ENCODE measurements around the gene GPR101. TPM values are rescaled to one million over a fixed set of nuclear protein-coding genes. Genes with fewer than 3 reads are reported as not detected.
"Not testable (repeated sequence)": the region's sequence is repeated elsewhere in the genome, so short reads cannot be mapped to it uniquely, and the experiment has no call there.

The GPR101 gene
- total RNA-seq, 1 donor = not detected

GRCh38 chrX:137028699-137029098, 5.1 kb downstream of the GPR101 start:
- H3K4me3 ChIP-seq (ENCODE audit: low read depth, low read length) = no peak overlapping the region
- no peak for TF ChIP-seq CTCF (IDR thresholded peaks at IDR 0.05; ENCODE audit: insufficient read depth, low read length)
- DNase-seq (ENCODE audit: low read depth) = no peak

DNA sequence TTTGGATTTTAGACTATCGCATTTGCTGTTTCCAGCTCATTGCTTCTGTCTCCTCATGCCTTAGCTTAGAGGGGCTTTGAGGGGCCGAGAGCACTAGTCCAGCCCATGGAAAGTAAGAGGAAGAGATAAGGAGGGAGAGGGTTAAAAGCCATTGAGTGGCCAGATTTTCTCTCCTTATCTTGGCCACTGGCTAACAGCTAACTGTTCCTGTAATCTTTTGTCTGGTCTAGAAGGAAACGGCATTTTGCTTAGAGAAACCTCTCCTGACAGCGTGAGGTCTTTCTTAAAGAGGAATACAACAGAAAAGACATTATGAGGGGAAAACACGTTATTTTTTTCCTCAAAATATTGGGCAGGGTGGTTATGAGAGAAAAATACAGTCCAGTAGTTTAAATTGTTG, 7.9 kb downstream of the GPR101 start:
- no peak for DNase-seq (ENCODE audit: low read depth)
- TF ChIP-seq CTCF (IDR thresholded peaks at IDR 0.05; ENCODE audit: insufficient read depth, low read length) = no peak
- H3K4me3 ChIP-seq (ENCODE audit: low read depth, low read length) = no peak overlapping the region

DNA sequence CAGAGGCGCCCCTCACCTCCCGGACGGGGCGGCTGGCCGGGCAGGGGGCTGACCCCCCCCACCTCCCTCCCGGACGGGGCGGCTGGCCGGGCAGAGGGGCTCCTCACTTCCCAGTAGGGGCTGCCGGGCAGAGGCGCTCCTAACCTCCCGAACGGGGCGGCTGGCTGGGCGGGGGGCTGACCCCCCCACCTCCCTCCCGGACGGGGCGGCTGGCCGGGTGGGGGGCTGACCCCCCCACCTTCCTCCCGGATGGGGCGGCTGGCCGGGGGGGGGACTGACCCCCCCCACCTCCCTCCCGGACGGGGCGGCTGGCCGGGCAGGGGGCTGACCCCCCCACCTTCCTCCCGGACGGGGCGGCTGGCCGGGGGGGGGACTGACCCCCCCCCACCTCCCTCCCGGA, 33.6 kb downstream of the GPR101 start:
- not testable (repeated sequence) for H3K4me3 ChIP-seq (ENCODE audit: low read depth, low read length); DNase-seq (ENCODE audit: low read depth)

DNA sequence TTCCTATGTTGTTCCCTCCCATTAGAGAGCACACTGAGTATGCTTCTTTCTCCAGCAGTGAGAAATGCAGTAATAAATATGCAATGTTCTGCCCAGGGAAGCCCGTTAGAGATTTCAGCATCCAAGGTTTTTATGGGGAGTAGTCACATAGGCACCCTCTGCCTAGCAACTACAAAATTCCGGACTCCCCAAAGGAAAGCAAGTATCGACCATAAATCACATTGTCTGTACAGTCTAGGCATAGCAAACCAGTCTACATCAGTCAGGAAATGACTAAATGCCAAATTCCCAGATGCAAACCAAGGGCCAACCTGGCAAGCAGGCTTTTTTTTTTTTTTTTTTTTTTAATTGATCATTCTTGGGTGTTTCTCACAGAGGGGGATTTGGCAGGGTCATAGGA, 34.8 kb downstream of the GPR101 start:
- peak; percentile 18 for DNase-seq (ENCODE audit: low read depth)
- no peak overlapping the region for H3K4me3 ChIP-seq (ENCODE audit: low read depth, low read length)
- TF ChIP-seq CTCF (IDR thresholded peaks at IDR 0.05; ENCODE audit: insufficient read depth, low read length) = no peak

Other genes with a start within 250 kb of the GPR101 start
- 245 and 277 TPM in 2 replicates for gene RBMX, start 153.3 kb downstream of the GPR101 start, total RNA-seq (ENCODE audit: low replicate concordance)